ENCODE results near the gene SYNE1. TPM values are rescaled to one million over a fixed set of nuclear protein-coding genes. Genes with fewer than 3 reads are reported as not detected.

Gene SYNE1
- total and polyA plus RNA-seq, 10 of the 15 experiments (the other 5 are each of a cell fraction or from before 2014, with no cell fraction given): 2.3 to 28.7 (median 14.1) TPM

GRCh38 chr6:152218887-152219286 is 418.3 kb downstream of the SYNE1 start:
- Histone ChIP-seq H3K9me3 (replicated peaks; ENCODE audit: control insufficient read depth, insufficient read depth, low read length) (peaks cover 9% of the 10 kb centered on the region; the same call in 2 of the 3 replicates), H3K4me2 (ENCODE audit: control insufficient read depth, insufficient read depth) (no peak overlapping the region), H3K79me2 (ENCODE audit: control insufficient read depth, insufficient read depth, low read length) (no peaks in the 10 kb centered on the region), H4K20me1 (ENCODE audit: control insufficient read depth, insufficient read depth) (no peaks in the 10 kb centered on the region), H3K4me1 (ENCODE audit: control insufficient read depth, insufficient read depth, low read length) (no peaks in the 10 kb centered on the region), H3K27ac (ENCODE audit: control insufficient read depth, insufficient read depth) (no peak overlapping the region), H3K36me3 (ENCODE audit: control insufficient read depth in 2 of 2, insufficient read depth in 2 of 2, low read length in 1 of 2) (peaks cover 4 to 18% of the 10 kb centered on the region in 2 experiments), H3K4me3 (no peak overlapping the region), H3K9ac (ENCODE audit: control insufficient read depth, insufficient read depth, low read length) (no peak overlapping the region), H2AFZ (ENCODE audit: control insufficient read depth, low read depth, low read length) (no peak overlapping the region), H3K27me3 (replicated peaks in 1 of 2; ENCODE audit: control insufficient read depth in 2 of 2, insufficient read depth in 2 of 2, low read length in 1 of 2) (no peaks in the 10 kb centered on the region)
- intact Hi-C loops (cut with micrococcal nuclease; ENCODE audit: unreplicated experiment) (no loop called here), in situ Hi-C loops (cut with MboI) (no loop called here)
- ATAC-seq: no peak
- no peak for FAIRE-seq
- DNase-seq (ENCODE audit: low read depth, low spot score): no peak
- BruUV-seq (replicated peaks): no TSS peak
- ChIA-PET RAD21 (ENCODE audit: unreplicated experiment) (interaction anchor here (1.1 kb wide), 1 partner anchor 8 kb away, joined by 3 read pairs; no protein-coding TSS in a partner anchor), CTCF (interaction anchor here (0.7 kb wide), 1 partner anchor 912 kb away, joined by 4 read pairs; no protein-coding TSS in a partner anchor), SMC1A (ENCODE audit: uncharacterized antibody, unreplicated experiment) (interaction anchor here (0.7 to 0.9 kb wide), 2 partner anchors 28 to 184 kb away, joined by 3 read pairs; no protein-coding TSS in a partner anchor), POLR2A (no interaction called here)
- 98% methylated on average over 3 of the region's 3 CpGs for WGBS (ENCODE audit: insufficient coverage, insufficient replicate concordance, low lambda C conversion rate, missing lambda C conversion rate)
- no peak for TF ChIP-seq TCF7 (IDR thresholded peaks at IDR 0.05; ENCODE audit: borderline replicate concordance)
- TF ChIP-seq NBN (IDR thresholded peaks at IDR 0.05): no peak

GRCh38 chr6:152212437-152212836 is 424.7 kb downstream of the SYNE1 start:
- intact Hi-C loops (cut with micrococcal nuclease; ENCODE audit: unreplicated experiment) (no loop called here), in situ Hi-C loops (cut with MboI) (no loop called here)
- ATAC-seq (no peak), FAIRE-seq (no peak), DNase-seq (ENCODE audit: low read depth, low spot score) (no peak)
- Histone ChIP-seq H3K36me3 (ENCODE audit: control insufficient read depth in 2 of 2, insufficient read depth in 2 of 2, low read length in 1 of 2) (peaks cover 0 to 14% of the 10 kb centered on the region in 2 experiments; a peak in 2 of 4 replicates), H2AFZ (ENCODE audit: control insufficient read depth, low read depth, low read length) (no peak overlapping the region), H3K79me2 (ENCODE audit: control insufficient read depth, insufficient read depth, low read length) (no peaks in the 10 kb centered on the region), H3K9me3 (replicated peaks; ENCODE audit: control insufficient read depth, insufficient read depth, low read length) (no peaks in the 10 kb centered on the region), H3K4me1 (ENCODE audit: control insufficient read depth, insufficient read depth, low read length) (no peaks in the 10 kb centered on the region), H3K4me2 (ENCODE audit: control insufficient read depth, insufficient read depth) (no peak overlapping the region), H3K9ac (ENCODE audit: control insufficient read depth, insufficient read depth, low read length) (no peak overlapping the region), H3K4me3 (no peak overlapping the region), H3K27ac (ENCODE audit: control insufficient read depth, insufficient read depth) (no peak overlapping the region), H3K27me3 (replicated peaks in 1 of 2; ENCODE audit: control insufficient read depth in 2 of 2, insufficient read depth in 2 of 2, low read length in 1 of 2) (no peaks in the 10 kb centered on the region), H4K20me1 (ENCODE audit: control insufficient read depth, insufficient read depth) (no peaks in the 10 kb centered on the region)
- CTCF ChIA-PET: no interaction called here
- BruUV-seq (replicated peaks): no TSS peak
- RAD21 ChIA-PET (ENCODE audit: unreplicated experiment): no interaction called here
- POLR2A ChIA-PET: no interaction called here
- SMC1A ChIA-PET (ENCODE audit: uncharacterized antibody, unreplicated experiment): no interaction called here
- no peak for TF ChIP-seq MTA3 (IDR thresholded peaks at IDR 0.05; ENCODE audit: borderline replicate concordance, low read length)
- no peak for TF ChIP-seq TBL1XR1 (IDR thresholded peaks at IDR 0.05; ENCODE audit: low read depth, low read length)
- TF ChIP-seq KLF5 (IDR thresholded peaks at IDR 0.05; ENCODE audit: partially characterized antibody): no peak
- TF ChIP-seq HDGF (IDR thresholded peaks at IDR 0.05): no peak
- TF ChIP-seq NFYB (IDR thresholded peaks at IDR 0.05; ENCODE audit: insufficient read depth, low read depth, low read length): no peak
- TF ChIP-seq EED (IDR thresholded peaks at IDR 0.05; ENCODE audit: low read depth): no peak
- no peak for TF ChIP-seq USF1 (IDR thresholded peaks at IDR 0.05; ENCODE audit: borderline replicate concordance, extremely low read length, insufficient read depth, low read depth, low read length)
- WGBS (ENCODE audit: insufficient coverage, insufficient replicate concordance, low lambda C conversion rate, missing lambda C conversion rate): 96% methylated on average over 1 of the region's 1 CpG
